ENCODE data around the gene GPR108.

GRCh38 chr19:6721138-6721474, 16.3 kb downstream of the GPR108 start:
- TF ChIP-seq CTCF (optimal IDR thresholded peaks at IDR 0.05 in 1 of 3, IDR thresholded peaks at IDR 0.05 in 1 of 3, conservative IDR thresholded peaks at IDR 0.05 in 1 of 3; ENCODE audit: extremely low read depth in 1 of 3, insufficient read depth in 2 of 3, low read length in 3 of 3) (no peak), EZH2 (IDR thresholded peaks at IDR 0.05; ENCODE audit: low read length) (no peak)

Measured in keratinocyte (primary cell).